ENCODE results near the gene NPAS4.

DNA sequence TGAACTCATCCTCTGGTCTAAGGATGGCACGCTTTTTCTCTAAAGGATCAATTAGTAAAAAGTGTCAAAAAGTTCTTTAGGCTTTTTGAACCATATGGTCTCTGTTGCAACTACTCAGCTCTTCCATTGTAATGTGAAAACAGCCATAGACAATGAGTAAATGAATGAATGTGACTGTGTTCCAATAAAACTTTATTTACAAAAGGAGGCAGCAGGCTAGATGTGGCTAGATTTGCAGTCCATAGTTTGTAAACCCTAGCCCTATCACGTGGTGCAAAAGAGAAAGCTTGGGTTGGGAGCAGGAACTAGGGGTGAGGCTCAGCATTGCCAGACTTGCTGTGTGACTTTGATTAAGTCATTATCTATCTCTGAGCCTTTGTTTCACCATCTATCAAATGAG is 5.4 kb upstream of the NPAS4 start:
- TF ChIP-seq POLR2AphosphoS5 (IDR thresholded peaks at IDR 0.05) (no peak), POLR2A (IDR thresholded peaks at IDR 0.05) (no peak), EP300 (IDR thresholded peaks at IDR 0.05) (no peak)
- TF ChIP-seq, protein P1, sequence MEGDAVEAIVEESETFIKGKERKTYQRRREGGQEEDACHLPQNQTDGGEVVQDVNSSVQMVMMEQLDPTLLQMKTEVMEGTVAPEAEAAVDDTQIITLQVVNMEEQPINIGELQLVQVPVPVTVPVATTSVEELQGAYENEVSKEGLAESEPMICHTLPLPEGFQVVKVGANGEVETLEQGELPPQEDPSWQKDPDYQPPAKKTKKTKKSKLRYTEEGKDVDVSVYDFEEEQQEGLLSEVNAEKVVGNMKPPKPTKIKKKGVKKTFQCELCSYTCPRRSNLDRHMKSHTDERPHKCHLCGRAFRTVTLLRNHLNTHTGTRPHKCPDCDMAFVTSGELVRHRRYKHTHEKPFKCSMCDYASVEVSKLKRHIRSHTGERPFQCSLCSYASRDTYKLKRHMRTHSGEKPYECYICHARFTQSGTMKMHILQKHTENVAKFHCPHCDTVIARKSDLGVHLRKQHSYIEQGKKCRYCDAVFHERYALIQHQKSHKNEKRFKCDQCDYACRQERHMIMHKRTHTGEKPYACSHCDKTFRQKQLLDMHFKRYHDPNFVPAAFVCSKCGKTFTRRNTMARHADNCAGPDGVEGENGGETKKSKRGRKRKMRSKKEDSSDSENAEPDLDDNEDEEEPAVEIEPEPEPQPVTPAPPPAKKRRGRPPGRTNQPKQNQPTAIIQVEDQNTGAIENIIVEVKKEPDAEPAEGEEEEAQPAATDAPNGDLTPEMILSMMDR (IDR thresholded peaks at IDR 0.05), result no peak

Data from gastroesophageal sphincter (tissue), 3 donors.